HG03039 (cell line): ENCODE results near the gene HYDIN.

ENCODE experiments used
- ATAC-seq: cut with Tn5 transposase; IDR thresholded peaks from one replicate; pipeline ENCODE4 v1.9.1; 2021; ENCODE audit warnings: mild to moderate bottlenecking, moderate library complexity; ENCODE audit not compliant: unreplicated experiment

Gene HYDIN

DNA sequence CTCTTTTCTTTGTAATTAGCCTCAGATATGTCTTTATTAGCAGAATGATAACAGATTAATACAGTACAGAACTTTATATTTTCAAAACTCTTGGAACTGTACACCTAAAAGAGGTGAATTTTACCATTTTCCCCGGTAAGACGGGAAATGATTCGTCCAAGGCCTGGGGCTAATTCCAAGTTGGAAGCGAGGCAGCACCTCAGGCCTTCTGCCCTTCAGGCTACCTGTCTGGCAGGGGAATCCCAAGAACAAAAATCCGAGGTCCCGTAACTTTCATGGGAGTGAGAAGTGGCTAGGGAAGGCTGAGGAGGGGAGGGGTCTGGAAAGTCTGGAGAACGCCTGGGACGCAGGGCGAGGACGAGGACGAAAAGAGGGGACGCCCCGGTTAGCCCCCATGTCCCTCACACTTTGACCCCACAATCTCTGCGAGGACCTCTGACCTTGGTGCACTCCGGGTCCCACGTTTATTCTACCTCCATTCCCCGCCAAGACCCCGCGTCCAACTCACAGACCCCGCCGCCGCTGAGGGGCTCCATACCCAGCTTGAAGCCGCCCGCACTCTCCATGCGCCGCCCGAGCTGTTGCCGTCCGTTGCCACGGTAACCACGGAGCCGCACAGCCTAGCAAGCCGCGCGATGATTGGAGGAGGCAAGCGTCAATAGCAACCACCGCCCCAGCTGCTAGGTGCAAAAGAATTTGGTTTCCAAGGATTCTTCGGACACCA is at the start of gene HYDIN:
Gene HYDIN (minus strand): TSS at position 601 of the 724 bp plus-strand sequence. CDS start 43,827 bp downstream, outside the sequence.
- no peak for ATAC-seq

DNA sequence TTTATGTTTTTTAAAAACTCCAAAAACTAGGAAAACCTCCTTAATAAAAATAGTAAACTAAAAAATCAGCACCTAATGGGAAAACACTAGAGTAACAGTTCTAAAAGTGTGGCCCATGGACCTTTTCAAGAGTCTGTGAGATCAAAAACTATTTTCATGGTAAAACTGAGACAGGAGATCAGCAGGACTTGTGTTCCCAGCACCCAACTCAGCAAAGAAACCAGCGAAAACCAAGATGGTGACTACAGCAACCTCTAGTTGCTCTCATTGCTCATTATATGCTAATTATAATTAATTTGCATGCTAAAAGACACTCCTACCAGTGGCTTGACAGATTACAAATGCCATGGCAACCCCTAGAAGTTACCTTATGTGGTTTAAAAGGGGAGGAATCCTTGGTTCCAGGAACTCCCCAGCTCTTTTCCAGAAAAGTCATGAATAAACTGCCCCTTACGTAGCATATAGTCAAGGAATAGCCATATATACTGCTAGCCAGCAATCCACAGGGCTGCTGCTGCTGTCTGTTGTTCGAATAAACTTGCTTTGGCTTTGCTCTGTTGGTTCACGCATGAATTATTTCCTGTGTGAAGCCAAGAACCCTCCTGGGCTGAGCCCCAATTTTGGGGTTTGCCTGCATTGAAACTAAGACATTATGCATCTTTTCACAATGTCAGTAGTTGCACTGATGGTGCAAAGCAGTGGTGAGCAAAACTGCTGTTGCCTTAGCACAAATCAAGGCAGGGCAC is 46.2 kb upstream of the HYDIN start:
- ATAC-seq, result no peak

DNA sequence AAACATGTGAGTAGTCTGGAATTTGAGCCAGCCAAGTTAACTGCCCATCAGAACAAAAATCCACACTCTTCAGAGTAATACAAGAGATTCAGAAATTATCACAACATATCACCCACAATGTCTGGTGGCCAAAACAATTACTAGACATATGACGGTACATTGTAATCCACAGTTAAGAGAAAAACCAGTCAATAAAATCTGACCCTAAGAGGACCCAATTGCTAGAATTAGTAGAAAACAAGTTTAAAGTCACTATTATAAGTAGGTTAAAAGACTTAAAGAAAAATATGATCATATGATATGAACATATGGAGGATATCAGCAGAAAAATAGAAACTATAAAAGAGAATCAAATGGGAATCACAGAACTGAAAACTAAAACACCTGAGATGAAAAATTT is 42.9 kb upstream of the HYDIN start:
- ATAC-seq, result no peak

DNA sequence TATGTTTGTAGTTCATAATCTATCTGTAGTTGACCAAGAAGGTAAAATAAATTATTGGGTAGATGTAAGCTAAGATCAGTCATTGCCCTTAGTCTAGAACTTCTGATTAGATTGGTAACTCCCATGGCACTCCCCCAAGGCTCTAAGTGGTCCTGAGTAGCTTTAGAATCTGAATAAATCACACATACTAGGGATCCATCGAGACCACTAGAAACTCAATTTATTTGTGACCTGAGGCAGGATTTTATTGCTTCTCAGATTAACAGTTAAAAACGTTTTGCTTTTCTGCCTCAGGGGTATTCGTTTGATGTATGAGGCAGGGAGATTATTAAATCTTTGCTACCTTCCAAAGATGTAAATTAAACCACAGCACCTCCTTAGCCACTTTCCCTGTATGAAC is 33.8 kb upstream of the HYDIN start:
- no peak for ATAC-seq

DNA sequence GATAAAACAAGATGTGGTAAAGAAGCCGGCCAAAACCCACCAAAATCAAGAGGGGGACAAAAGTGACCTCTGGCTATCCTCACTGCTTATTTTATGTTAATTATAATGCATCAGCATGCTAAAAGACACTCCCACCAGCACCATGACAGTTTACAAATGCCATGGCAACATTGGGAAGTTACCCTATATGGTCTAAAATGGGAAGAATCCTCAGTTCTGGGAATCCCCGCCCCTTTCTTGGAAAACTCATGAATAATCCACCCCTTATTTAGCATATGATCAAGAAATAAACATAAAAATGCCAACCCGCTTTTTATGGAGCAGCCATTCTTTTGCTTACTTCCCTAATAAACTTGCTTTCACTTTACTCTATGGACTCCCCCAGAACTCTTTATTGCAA is 33.1 kb upstream of the HYDIN start:
- no peak for ATAC-seq

DNA sequence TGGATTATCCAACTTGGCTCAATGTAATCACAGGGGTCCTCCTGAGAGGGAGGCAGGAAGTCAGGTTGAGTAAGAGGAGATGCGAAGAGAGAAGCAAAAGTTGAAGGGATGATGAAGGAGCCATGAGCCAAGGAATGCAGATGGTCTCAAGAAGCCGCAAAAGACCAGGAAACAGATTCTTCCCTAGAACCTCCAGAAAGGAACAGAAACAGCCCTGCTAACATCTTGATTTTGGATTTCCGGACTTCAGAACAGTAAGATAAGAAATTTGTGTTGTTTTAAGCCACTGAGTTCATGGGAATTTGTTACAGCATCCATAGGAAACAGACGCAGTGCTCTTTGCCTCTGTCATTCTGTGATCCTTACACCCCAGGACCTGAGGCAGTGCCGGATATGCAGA is 31.9 kb upstream of the HYDIN start:
- ATAC-seq, result no peak

DNA sequence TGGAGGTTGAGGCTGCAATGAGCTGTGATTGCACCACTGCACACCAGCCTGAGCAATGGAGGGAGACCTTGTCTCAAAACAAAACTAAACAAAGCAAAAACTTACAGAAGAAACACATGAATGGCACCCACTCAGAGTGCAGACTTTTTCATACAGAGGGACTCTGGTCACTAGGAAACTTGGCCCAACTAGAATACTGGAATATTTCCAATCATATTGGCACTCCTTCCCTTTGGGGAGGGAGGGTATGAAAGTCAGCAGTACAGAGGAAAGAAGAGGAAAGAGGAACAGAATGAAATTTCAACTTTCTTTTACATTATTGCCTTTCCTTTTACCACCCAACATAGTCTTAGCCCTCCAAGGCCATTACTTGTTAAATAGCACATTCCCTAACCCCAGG is 30.5 kb upstream of the HYDIN start:
- ATAC-seq, result no peak

DNA sequence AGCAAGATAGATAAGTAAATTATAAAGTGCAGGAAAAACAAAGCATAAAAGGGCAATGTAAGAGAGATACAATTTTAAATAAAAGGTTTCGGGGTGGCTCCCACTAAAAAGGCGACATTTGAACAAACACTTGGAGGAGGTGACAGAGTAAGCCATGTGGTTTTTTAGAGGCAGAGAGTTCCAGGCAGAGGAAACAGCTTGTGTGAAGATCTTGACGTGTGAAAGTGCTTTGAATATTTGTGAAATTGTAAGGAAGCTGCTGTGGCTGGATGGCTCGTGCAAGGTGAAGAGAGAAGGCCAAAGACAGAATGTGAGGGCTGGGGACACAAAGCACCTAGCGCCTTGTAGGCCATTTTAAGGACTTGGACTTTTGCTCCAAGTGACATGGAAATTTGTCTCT is 28.6 kb upstream of the HYDIN start:
- ATAC-seq, result no peak

DNA sequence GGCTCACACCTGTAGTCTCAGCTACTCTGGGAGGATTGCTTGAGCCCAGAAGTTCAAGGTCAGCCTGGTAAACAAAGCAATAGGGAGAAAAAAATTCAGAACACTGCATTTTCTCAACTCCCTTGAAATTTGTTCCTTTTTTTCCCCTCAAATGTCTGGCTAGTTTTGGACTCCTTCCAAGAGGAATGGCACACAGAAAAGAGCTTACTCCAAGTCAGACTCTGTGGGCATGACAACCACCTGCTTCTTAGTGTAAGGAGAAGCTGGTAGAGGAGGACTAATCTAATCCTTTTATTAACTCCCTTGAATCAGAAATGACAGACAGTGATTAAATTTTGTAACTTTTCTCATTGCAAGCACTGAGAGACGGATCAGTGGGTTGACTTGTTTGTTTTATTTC is 27.9 kb upstream of the HYDIN start:
- no peak for ATAC-seq

DNA sequence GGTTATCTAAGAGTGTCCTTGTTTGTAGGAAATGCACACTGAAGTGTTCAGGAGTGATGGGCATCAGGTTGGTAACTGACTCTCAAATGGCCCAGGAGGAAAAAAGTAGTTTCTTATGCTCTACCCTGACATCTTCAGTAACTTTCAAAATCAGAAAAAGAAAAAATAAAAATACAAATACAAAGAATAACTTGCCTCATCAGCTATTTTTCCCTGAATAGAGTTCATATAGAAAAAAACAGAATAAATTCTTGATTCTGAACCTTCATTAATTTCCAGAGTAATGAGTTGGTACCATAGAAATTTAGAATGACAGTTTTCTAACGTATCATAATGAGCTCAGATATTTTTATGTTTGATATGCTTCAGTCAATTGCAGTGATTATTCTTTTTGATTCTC is 27.2 kb upstream of the HYDIN start:
- ATAC-seq, result no peak

DNA sequence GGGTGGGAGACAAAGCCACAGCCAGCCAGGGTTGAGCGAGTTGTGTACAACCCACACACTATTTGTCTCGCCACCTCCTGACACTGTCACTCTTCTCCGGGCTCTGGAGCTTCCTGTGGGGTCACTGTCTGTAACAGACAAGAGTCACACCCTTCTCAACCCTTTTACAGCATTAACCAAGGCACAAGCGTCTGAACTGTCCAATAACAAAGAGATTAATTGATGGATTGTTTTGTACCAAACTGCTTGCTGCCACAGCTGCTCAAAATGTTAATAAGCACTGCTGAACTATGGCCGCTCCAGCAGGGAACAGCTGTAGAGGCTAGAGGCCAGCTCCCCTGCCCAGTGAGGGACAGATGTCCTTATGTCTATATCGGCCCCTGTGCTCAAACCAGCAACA is 25.2 kb upstream of the HYDIN start:
- ATAC-seq, result no peak

DNA sequence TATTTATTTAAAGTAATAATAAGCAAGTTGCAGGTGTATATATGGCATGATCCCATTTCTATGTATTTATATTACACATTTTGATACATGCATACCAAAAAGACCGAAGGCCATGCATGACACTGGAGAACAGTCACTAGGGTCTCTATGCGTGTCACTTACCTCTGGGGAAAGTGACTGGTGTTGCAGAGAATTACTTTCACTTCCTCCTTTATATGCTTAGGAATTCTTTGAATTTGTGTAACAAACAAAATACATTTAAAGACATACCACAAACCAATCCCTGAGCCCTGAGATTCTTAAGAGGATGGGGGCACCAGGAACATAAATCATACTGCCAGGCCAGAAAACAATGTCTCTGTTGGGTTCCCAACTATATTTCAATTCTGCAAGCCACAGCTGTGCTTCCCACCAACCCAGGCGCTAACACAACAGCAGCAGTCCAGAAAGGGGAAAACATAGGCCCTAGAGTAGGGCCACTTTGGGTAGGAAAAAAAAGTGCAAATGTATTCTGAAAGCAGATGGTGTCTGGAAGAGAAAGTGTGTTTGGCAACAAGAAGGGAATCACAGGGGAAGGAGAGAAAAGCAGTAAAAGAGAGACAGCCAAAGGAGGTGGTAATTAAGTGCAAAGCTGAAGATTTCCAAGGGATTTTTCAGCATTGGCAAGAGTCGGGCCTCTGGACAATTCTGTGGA is 24.5 kb upstream of the HYDIN start:
- ATAC-seq, result no peak

DNA sequence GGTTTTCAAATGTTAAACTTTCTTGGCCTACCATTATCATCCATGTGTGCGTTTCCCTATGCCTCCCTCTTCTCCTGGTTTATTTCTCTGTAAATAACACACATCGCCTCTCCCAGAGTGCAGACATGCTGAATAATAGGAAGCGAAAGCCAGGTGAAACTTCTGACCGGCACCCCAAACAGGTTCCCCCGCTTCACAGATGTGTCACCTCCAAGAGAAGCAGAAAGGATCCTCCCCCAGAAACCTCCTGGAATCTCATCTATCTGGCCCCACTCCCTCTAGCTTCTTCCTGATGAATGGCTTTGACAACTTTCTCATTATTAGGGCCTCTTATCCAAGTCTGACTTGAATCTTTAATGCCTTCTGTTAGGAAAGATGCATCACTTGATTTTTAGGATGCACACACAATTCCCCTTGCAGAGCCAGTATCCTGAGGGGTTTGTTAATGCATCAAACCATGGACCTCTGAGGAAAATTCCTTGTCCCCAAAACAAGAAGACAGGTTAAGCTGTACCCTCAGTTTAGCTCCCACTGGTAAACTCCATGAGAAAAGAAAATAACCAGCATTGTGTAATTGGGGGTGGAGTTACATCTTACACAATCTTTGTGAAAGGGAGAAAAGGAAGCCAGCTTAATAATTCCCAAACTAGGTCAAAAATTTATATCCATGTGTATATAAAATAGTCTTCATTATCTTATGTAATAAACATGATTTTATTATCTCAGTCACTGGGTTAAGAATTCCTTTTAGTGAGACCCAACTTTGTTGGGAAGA is 20.1 kb upstream of the HYDIN start:
- ATAC-seq, result no peak

DNA sequence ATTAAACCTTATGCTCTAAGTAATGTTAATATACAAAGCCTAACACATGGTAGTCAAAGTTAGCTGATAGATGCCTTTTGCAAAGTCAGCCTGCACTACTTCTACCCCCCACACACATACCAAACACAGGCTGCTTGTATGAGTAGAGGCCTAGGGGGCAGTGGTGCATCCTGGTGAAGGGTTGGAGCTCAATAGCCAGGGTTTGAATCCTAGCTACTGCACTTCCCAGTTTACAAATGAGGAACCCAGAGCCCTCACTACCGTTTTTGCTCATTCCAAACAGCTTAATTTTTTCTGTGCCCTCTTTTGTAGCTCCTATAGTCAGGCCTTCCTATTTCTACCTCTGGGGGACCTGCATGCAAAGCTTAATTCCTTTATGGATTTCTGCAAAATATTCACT is 18.9 kb upstream of the HYDIN start:
- no peak for ATAC-seq

DNA sequence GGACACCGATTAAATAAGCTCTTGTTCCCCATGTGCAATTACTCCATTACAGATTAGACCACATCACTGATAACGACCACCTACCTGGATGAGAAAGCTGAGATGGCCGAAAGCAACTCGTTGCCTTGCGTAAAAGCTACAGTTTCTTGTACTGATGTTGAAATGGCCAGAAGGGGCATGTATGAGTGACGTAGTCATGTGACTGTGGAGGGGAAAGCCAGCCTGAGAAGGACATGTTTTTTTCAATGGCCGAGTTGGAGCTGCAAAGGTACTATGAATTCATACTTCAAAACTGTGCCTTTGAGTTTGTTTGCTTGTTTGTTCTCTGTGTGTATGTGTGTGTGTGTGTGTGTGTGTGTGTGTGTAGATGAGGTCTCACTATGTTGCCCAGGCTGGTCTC is 17.0 kb upstream of the HYDIN start:
- no peak for ATAC-seq

DNA sequence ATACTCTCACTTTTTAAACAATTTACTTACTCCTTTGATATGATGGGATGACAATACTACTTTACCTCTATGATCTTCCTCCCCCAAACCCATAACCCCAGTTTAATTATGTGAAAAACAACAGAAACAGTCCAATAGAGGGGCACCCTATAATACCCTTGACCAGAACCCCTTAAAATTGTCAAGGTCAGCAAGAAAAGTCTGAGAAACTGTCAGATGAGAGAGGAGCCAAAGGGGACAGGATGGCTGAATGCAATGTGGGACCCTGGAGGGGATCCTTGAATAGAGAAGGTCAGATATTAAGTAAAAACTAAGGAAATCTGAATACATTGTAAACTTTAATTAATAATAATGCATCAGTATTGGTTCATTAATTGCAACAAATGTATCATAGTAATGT is 15.8 kb upstream of the HYDIN start:
- ATAC-seq, result no peak

DNA sequence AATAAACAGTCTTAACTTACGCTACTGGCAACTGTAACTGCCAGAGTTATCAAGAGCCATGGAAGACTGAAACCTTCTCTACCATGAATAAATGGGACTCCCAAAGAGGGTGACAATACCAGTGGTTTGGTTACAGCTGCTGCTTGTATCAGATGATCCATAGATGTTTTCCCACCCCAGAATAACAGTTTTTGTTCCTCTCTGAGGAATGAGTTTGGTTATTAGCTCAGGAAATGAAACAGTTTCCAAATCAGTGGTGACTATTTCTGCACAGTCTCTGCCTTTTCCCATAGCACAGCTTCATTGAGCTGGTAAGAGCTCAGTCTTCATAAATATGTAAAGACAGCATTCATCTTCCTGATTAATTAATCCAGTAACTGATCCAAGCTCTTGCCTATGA is 14.0 kb upstream of the HYDIN start:
- ATAC-seq, result no peak

DNA sequence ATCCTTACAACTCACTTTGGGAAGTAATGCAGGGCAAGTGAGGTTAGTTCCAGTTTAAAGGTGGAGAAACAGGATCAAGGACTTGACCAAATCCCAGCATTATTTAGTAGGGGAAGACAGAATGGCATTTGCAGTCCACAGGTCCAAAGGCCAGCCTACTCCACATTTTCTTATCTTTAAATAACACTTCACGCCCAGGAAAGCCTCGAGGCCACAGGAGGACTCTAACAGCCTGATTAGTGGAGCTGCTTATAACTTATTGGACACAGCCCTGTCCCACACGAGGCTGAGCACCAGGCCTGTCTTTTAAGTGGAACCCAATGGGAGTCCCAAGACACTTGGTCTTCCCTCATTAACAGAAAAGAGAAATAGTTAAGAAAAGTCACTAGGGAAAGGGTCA is 12.1 kb upstream of the HYDIN start:
- ATAC-seq, result no peak

DNA sequence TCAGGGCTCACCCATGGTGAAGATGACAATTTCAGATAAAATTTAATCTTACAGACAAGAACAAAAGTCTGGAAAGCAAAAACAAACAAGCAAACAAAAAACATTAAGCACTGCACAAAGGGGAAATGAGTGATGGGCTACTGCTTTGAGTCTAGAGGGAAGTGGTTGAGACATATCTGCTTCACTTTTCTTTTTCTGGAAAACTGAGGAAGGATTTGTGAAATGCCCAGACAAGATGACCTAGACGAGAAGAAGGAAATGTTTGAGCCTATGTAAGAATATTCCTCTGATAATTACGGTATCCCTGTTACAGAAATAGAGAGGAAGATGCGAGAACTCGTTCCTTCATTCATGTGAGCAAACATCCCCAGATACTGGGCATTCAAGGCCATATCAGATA is 11.5 kb upstream of the HYDIN start:
- ATAC-seq, result no peak

DNA sequence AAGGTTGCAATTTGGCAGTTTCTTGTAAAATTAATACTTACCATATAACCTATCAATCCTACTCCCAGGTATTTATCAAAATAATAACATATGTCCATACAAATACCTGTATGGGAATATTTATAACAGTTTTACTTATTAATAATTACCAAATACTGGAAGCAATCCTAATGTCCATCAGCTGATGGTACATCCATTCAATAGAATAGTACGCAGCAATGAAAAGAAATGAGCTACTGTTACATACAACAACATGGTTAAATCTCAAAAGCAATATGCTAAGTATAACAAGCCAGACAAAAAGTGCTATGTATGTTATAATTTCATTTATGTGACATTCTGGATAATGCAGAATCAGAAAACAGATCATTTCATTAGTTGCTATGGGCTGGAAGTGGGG is 1.2 kb downstream of the HYDIN start:
- ATAC-seq, result no peak
